SK-N-SH treated with all-trans-retinoic acid at 6 μM for 48 hours (cell line): Measurements from ENCODE around the gene CSTF3.

Experiments
- ARNTL ChIP-seq: fragments of 450-650 bp; formaldehyde crosslinking; IDR thresholded peaks from 2 replicates; pipeline ENCODE4 v1.5.0; 2020; ENCODE audit warnings: low read depth, mild to moderate bottlenecking, moderate library complexity, borderline replicate concordance
- CREB5 ChIP-seq: fragments of 250-450 bp; sonication (Bioruptor Pico); IDR thresholded peaks from 2 replicates; pipeline ENCODE4 v1.5.1; 2020; ENCODE audit warnings: low read depth, mild to moderate bottlenecking, moderate library complexity
- GLIS3 ChIP-seq: fragments of 250-450 bp; sonication (Bioruptor Pico); IDR thresholded peaks from 2 replicates; pipeline ENCODE4 v1.5.0; 2020; ENCODE audit warnings: mild to moderate bottlenecking, moderate library complexity
- PATZ1 ChIP-seq: fragments of 250-450 bp; sonication (Bioruptor Pico); IDR thresholded peaks from 2 replicates; pipeline ENCODE4 v1.8.0; 2020; ENCODE audit warnings: mild to moderate bottlenecking, moderate library complexity, borderline replicate concordance
- RARB ChIP-seq: fragments of 250-450 bp; sonication (Bioruptor Pico); IDR thresholded peaks from 2 replicates; pipeline ENCODE4 v1.8.0; 2021; ENCODE audit warnings: mild to moderate bottlenecking, moderate library complexity
- TCF4 ChIP-seq: fragments of 250-450 bp; sonication (Bioruptor Pico); IDR thresholded peaks from 2 replicates; pipeline ENCODE4 v1.8.0; 2021; ENCODE audit warnings: mild to moderate bottlenecking, moderate library complexity, borderline replicate concordance
- ZFP30 ChIP-seq: fragments of 450-650 bp; formaldehyde crosslinking; IDR thresholded peaks from 2 replicates; pipeline ENCODE4 v1.5.0; 2022; ENCODE audit warnings: mild to moderate bottlenecking, moderate library complexity
- ZNF70 ChIP-seq: fragments of 450-650 bp; formaldehyde crosslinking; IDR thresholded peaks from 2 replicates; pipeline ENCODE4 v1.5.0; 2020; ENCODE audit warnings: mild to moderate bottlenecking, moderate library complexity

GRCh38 chr11:33168709-33169200 lies 7.5 kb upstream of the CSTF3 start:
- TF ChIP-seq CREB5 (CRISPR knock-in tag) (no peak), TCF4 (no peak), ZNF70 (no peak), PATZ1 (CRISPR knock-in tag) (no peak), ZFP30 (CRISPR knock-in tag) (no peak), GLIS3 (CRISPR knock-in tag) (no peak), RARB (no peak), ARNTL (CRISPR knock-in tag) (no peak)
